Sigmoid colon (tissue), 7 donors: Measurements from ENCODE around the gene METTL24. TPM values are rescaled to one million over a fixed set of nuclear protein-coding genes. Genes with fewer than 3 reads are reported as not detected.

Source experiments
- DNase-seq: peaks from one replicate; pipeline ENCODE4 v3.0.0-alpha.2; 2019
- H3K27ac ChIP-seq, 4 donors: fragments of 200-600 bp; sonication (generic); one replicate each; pipeline ENCODE4 v1.5.1; 2016 to 2019; ENCODE audit warnings: mild to moderate bottlenecking in 1 of 4
- H3K27me3 ChIP-seq, 3 donors: fragments of 200-600 bp; sonication (generic); one replicate each; pipeline ENCODE4 v1.5.1; 2019; ENCODE audit warnings: mild to moderate bottlenecking in 1 of 3
- H3K36me3 ChIP-seq, 4 donors: fragments of 200-600 bp; sonication (generic); one replicate each; pipeline ENCODE4 v1.5.1; 2016 to 2019
- H3K4me1 ChIP-seq, 4 donors: fragments of 200-600 bp; sonication (generic); one replicate each; pipeline ENCODE4 v1.5.1; 2017 to 2019
- H3K4me3 ChIP-seq, 4 donors: fragments of 200-600 bp; sonication (generic); one replicate each; pipeline ENCODE4 v1.5.1; 2017 to 2019; ENCODE audit warnings: mild to moderate bottlenecking in 2 of 4, moderate library complexity in 1 of 4
- H3K9me3 ChIP-seq, 4 donors: fragments of 200-600 bp in 3 of 4; sonication (generic) in 3 of 4; one replicate each; pipeline versions ENCODE4 v1.5.1 to v1.6.1; 2013 to 2019
- EP300 ChIP-seq, 4 donors: sonication (generic); formaldehyde crosslinking; IDR thresholded peaks; one replicate each; pipeline ENCODE4 v1.6.1; 2017; ENCODE audit warnings: antibody characterized with exemption in 4 of 4
- POLR2A ChIP-seq, 2 donors: fragments of 450-650 bp; IDR thresholded peaks; one replicate each; pipeline ENCODE4 v1.6.1; 2016; ENCODE audit warnings: antibody characterized with exemption in 2 of 2, mild to moderate bottlenecking in 2 of 2, moderate library complexity in 2 of 2
- POLR2AphosphoS5 ChIP-seq, 4 donors: sonication (generic); formaldehyde crosslinking; IDR thresholded peaks; one replicate each; pipeline ENCODE4 v1.6.1; 2017; ENCODE audit warnings: antibody characterized with exemption in 4 of 4
- WGBS, 2 donors: extraction: QIAGEN DNeasy Blood & Tissue Kit; methylation state at CpG; one replicate each; pipeline ENCODE4 v1.1.7; 2013; 5-methylcytosine and 5-hydroxymethylcytosine counted together
- intact Hi-C: fragments of 100-400 bp; cut with DNase I; formaldehyde crosslinking; loops from one replicate; pipeline ENCODE4 v1.15.1; 2023
- polyA plus RNA-seq, 3 donors: library from polyadenylated mRNA; stranded (reverse); fragments of 200-250 nt; gene quantifications; one replicate each; pipeline ENCODE4 v1.2.3, GENCODE V29; 2013
- total RNA-seq, 4 donors: library from RNA; depleted of rRNA; stranded (reverse); fragments of >200 nt; gene quantifications; one replicate each; pipeline ENCODE4 v1.1.0, GENCODE V29; 2016
- TF ChIP-seq, protein P1 (sequence below), 4 experiments: fragments of 450-650 bp in 3 of 4; fragments of 200-600 bp in 1 of 4; IDR thresholded peaks; one replicate each; pipeline ENCODE4 v1.5.1; 2016 to 2019; ENCODE audit warnings: antibody characterized with exemption in 4 of 4, mild to moderate bottlenecking in 3 of 4, moderate library complexity in 2 of 4
- donor health status: healthy with polysubstance abuse.
- donor health status: Bipolar disorder and iron deficiency.
- donor health status: healthy.

Gene METTL24
- total and polyA plus RNA-seq, 7 donors: 0.76 to 41.3 (median 38.8) TPM; not detected in 2

DNA sequence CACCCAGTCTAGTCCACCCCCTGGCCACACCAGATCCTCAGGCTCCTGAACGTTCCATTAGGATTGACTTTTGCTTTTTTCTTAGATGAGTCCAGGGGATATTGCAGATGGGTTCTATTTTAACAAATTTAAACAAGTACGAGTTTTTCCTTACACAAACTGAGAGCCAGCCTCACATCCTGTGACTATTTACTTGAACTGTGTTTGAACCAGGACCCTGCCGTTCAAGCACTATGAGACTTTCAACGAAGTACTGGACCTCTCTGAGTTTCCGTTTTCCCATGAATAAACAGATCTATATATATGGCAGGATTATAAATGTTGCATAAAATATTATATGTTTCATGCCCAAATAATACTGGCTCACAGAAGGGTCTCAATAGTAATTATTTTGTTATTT, 1.4 kb upstream of the METTL24 start:
- no peak for DNase-seq
- WGBS, 2 donors: 77 to 79% methylated on average over 5 of the region's 5 CpGs
- Histone ChIP-seq H3K4me1 (peaks cover 0 to 54% (median 50%) of the 10 kb centered on the region in 4 donors), H3K27ac (peak overlapping the region; percentile 93 to 98 (median 95)), H3K36me3 (no peaks in the 10 kb centered on the region), H3K27me3 (no peaks in the 10 kb centered on the region), H3K4me3 (no peak overlapping the region), H3K9me3 (no peaks in the 10 kb centered on the region)
- intact Hi-C loops: loop anchor here (2.0 to 10.0 kb wide), 2 partner anchors 31 to 515 kb away; partner anchors contain the start of gene AMD1
- TF ChIP-seq POLR2A (IDR thresholded peaks at IDR 0.05) (no peak), EP300 (IDR thresholded peaks at IDR 0.05) (no peak), POLR2AphosphoS5 (IDR thresholded peaks at IDR 0.05) (no peak)
- TF ChIP-seq, protein P1, sequence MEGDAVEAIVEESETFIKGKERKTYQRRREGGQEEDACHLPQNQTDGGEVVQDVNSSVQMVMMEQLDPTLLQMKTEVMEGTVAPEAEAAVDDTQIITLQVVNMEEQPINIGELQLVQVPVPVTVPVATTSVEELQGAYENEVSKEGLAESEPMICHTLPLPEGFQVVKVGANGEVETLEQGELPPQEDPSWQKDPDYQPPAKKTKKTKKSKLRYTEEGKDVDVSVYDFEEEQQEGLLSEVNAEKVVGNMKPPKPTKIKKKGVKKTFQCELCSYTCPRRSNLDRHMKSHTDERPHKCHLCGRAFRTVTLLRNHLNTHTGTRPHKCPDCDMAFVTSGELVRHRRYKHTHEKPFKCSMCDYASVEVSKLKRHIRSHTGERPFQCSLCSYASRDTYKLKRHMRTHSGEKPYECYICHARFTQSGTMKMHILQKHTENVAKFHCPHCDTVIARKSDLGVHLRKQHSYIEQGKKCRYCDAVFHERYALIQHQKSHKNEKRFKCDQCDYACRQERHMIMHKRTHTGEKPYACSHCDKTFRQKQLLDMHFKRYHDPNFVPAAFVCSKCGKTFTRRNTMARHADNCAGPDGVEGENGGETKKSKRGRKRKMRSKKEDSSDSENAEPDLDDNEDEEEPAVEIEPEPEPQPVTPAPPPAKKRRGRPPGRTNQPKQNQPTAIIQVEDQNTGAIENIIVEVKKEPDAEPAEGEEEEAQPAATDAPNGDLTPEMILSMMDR (IDR thresholded peaks at IDR 0.05): no peak

DNA sequence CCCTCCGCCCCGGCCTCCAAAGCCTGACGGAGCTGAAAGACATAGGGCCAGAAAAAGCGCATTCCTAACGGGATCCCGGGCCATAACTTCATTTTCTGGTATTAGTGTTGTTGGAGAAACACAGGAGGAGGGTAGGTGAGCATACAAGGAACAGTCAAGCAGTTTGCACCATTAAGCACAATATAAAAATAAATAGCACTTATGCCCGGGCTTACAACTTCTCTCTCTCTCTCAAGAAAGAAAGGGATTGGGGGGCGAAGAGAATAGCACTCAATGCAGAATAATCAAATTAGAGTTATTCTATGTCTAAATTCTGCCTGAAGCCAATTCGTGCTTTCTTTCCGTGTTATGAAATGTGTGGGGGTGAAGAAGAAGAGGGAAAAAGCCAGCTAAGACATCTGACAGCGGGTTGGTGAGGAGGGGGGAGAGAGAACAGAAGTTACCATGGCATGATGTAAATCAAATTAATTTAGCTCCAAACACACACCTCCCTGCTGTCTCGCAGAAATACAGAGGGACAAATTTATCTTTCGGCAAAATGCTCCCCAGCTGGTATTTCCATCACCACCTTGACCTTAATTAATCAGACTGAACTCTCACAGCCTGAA, 508 bp upstream of the METTL24 start:
- H3K9me3 ChIP-seq: no peaks in the 10 kb centered on the region
- H3K27me3 ChIP-seq: no peaks in the 10 kb centered on the region
- H3K36me3 ChIP-seq: no peaks in the 10 kb centered on the region
- TF ChIP-seq POLR2AphosphoS5 (IDR thresholded peaks at IDR 0.05) (peak in 1 of 4 donors; percentile 30), POLR2A (IDR thresholded peaks at IDR 0.05) (no peak)
- DNase-seq: no peak
- H3K4me1 ChIP-seq: peaks cover 0 to 54% (median 50%) of the 10 kb centered on the region in 4 donors
- WGBS, 2 donors: 49 to 58% methylated on average over 13 of the region's 13 CpGs
- peak overlapping the region; percentile 93 to 98 (median 95) for H3K27ac ChIP-seq
- intact Hi-C loops: loop anchor here (2.0 to 10.0 kb wide), 2 partner anchors 30 to 516 kb away; partner anchors contain the start of gene AMD1
- H3K4me3 ChIP-seq: peak overlapping the region; percentile 56 to 74 (median 68)

- Histone ChIP-seq H3K9me3 (no peaks in the 10 kb centered on the region), H3K4me1 (peaks cover 0 to 59% (median 57%) of the 10 kb centered on the region in 4 donors), H3K27me3 (no peaks in the 10 kb centered on the region), H3K4me3 (peak overlapping the region; percentile 45 to 74 (median 68)), H3K36me3 (no peaks in the 10 kb centered on the region), H3K27ac (peak overlapping the region; percentile 93 to 98 (median 95))
- TF ChIP-seq, protein P1 (IDR thresholded peaks at IDR 0.05): no peak
- no peak for TF ChIP-seq EP300 (IDR thresholded peaks at IDR 0.05)
- peak in 1 of 2 donors; percentile 13 for TF ChIP-seq POLR2A (IDR thresholded peaks at IDR 0.05)
- TF ChIP-seq POLR2AphosphoS5 (IDR thresholded peaks at IDR 0.05): peak in 1 of 4 donors; percentile 7
- intact Hi-C loops: loop anchor here (10.0 kb wide), 1 partner anchor 518 kb away; the partner anchor contains the start of gene AMD1
- WGBS, 2 donors: 50 to 51% methylated on average over 14 of the region's 14 CpGs
- DNase-seq: peak; percentile 69
These were observed 868 bp downstream of the METTL24 start for GRCh38 chr6:110357298-110357663.

GRCh38 chr6:110356778-110357177, 1.4 kb downstream of the METTL24 start:
- TF ChIP-seq EP300 (IDR thresholded peaks at IDR 0.05) (no peak), POLR2A (IDR thresholded peaks at IDR 0.05) (no peak), POLR2AphosphoS5 (IDR thresholded peaks at IDR 0.05) (no peak)
- TF ChIP-seq, protein P1 (IDR thresholded peaks at IDR 0.05): no peak
- peak overlapping the region; percentile 45 to 74 (median 68) for H3K4me3 ChIP-seq
- no peaks in the 10 kb centered on the region for H3K27me3 ChIP-seq
- no peaks in the 10 kb centered on the region for H3K36me3 ChIP-seq
- peak overlapping the region; percentile 93 to 98 (median 95) for H3K27ac ChIP-seq
- no peaks in the 10 kb centered on the region for H3K9me3 ChIP-seq
- intact Hi-C loops: loop anchor here (10.0 kb wide), 1 partner anchor 518 kb away; the partner anchor contains the start of gene AMD1
- peak; percentile 76 for DNase-seq
- 74 to 88% methylated on average over 15 of the region's 15 CpGs for WGBS, 2 donors
- H3K4me1 ChIP-seq: peaks cover 0 to 64% (median 62%) of the 10 kb centered on the region in 4 donors

GRCh38 chr6:110355727-110356126, 2.4 kb downstream of the METTL24 start:
- H3K4me3 ChIP-seq: peak overlapping the region in 3 of 4 donors; percentile 64 to 74 (median 73)
- TF ChIP-seq POLR2AphosphoS5 (IDR thresholded peaks at IDR 0.05) (no peak), POLR2A (IDR thresholded peaks at IDR 0.05) (no peak), EP300 (IDR thresholded peaks at IDR 0.05) (no peak)
- TF ChIP-seq, protein P1 (IDR thresholded peaks at IDR 0.05): no peak
- no peak for DNase-seq
- H3K27me3 ChIP-seq: no peaks in the 10 kb centered on the region
- no peaks in the 10 kb centered on the region for H3K9me3 ChIP-seq
- peaks cover 0 to 73% (median 72%) of the 10 kb centered on the region in 4 donors for H3K4me1 ChIP-seq
- no peaks in the 10 kb centered on the region for H3K36me3 ChIP-seq
- 85 to 88% methylated on average over 2 of the region's 2 CpGs for WGBS, 2 donors
- intact Hi-C loops: loop anchor here (10.0 kb wide), 1 partner anchor 519 kb away; the partner anchor contains the start of gene AMD1
- H3K27ac ChIP-seq: peak overlapping the region; percentile 93 to 98 (median 95)
